DOHH2 (cell line): ENCODE measurements around the gene CEMIP2.

Experiments used
- EZH2phosphoT487 ChIP-seq: fragments of 200-600 bp; sonication (generic); IDR thresholded peaks from 2 replicates; pipeline ENCODE4 v1.6.1; 2017; ENCODE audit warnings: borderline replicate concordance, mild to moderate bottlenecking, antibody characterized with exemption, low read length, moderate library complexity, mixed read lengths
- TF ChIP-seq, protein P1 (sequence below): fragments of 200-600 bp; sonication (generic); IDR thresholded peaks from one replicate; pipeline ENCODE4 v1.5.1; 2014; ENCODE audit warnings: antibody characterized with exemption, mild to moderate bottlenecking, low read depth, low read length; ENCODE audit not compliant: poor library complexity, severe bottlenecking

DNA sequence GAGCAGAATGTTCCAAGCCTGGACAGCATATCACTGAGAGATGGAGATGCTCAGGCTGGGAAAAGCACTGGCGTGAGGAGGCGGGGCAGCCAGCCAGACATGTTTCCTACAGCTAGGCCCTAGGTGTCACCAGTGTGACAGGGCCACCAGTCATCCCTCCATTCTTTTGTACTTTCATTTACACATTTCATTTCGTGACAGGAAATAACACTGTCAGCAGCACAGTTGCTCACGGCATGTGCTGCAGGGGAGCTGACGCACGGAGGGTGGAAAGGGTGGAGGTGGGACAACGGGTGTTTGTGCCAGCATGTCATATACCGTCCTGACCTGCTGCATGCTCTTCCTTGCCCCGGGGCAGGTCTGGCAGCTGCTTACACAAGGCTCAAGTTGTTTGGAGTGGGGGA lies 14.8 kb upstream of the CEMIP2 start:
- TF ChIP-seq, protein P1, sequence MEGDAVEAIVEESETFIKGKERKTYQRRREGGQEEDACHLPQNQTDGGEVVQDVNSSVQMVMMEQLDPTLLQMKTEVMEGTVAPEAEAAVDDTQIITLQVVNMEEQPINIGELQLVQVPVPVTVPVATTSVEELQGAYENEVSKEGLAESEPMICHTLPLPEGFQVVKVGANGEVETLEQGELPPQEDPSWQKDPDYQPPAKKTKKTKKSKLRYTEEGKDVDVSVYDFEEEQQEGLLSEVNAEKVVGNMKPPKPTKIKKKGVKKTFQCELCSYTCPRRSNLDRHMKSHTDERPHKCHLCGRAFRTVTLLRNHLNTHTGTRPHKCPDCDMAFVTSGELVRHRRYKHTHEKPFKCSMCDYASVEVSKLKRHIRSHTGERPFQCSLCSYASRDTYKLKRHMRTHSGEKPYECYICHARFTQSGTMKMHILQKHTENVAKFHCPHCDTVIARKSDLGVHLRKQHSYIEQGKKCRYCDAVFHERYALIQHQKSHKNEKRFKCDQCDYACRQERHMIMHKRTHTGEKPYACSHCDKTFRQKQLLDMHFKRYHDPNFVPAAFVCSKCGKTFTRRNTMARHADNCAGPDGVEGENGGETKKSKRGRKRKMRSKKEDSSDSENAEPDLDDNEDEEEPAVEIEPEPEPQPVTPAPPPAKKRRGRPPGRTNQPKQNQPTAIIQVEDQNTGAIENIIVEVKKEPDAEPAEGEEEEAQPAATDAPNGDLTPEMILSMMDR = peak; percentile 45
- TF ChIP-seq EZH2phosphoT487 = no peak
